Measurements from ENCODE around the gene KRTAP5-5. TPM values are rescaled to one million over a fixed set of nuclear protein-coding genes. Genes with fewer than 3 reads are reported as not detected.
A peak's percentile ranks its signal among the peaks of the same experiment; 100 is the strongest.
"Not testable (repeated sequence)": the region's sequence is repeated elsewhere in the genome, so short reads cannot be mapped to it uniquely, and the experiment has no call there.

Gene KRTAP5-5, protein sequence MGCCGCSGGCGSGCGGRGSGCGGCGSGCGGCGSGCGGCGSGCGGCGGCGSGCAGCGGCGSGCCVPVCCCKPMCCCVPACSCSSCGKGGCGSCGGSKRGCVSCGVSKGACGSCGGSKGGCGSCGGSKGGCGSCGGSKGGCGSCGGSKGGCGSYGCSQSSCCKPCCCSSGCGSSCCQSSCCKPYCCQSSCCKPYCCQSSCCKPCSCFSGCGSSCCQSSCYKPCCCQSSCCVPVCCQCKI
- total RNA-seq (2022) (not detected in 2 replicates), Bru-seq, nascent RNA (not detected), BruChase-seq, experiment 1, labeled RNA remaining after a 2-hour chase (not detected), BruChase-seq, experiment 2, labeled RNA remaining after a 6-hour chase (percentile 21 among the genes with signal in this experiment)
- long read RNA-seq = 0 reads

- DNase-seq = no peak
- no TSS peak for BruUV-seq (replicated peaks)
- no peaks in the 10 kb centered on the region for H3K4me1 ChIP-seq
- peaks cover 25% of the 10 kb centered on the region for H3K27me3 Mint-ChIP-seq (ENCODE audit: insufficient read depth, unreplicated experiment)
- TF ChIP-seq CTCF (IDR thresholded peaks at IDR 0.05; ENCODE audit: insufficient read depth in 1 of 2, low read depth in 1 of 2, low read length in 1 of 2, severe bottlenecking in 1 of 2, unreplicated experiment in 1 of 2) = no peak
- POLR2A ChIA-PET = no interaction called here
- H3K9me3 ChIP-seq = no peaks in the 10 kb centered on the region
- H3K4me3 Mint-ChIP-seq (ENCODE audit: unreplicated experiment) = no peak within 1 kb of the TSS
- H3K4me3 ChIP-seq (ENCODE audit: low read depth, low read length) = no peak within 1 kb of the TSS
- H3K27ac Mint-ChIP-seq (ENCODE audit: unreplicated experiment) = no peak within 1 kb of the TSS
- H3K27me3 ChIP-seq (replicated peaks; ENCODE audit: control insufficient read depth, insufficient read depth, low read length) = peaks cover 1% of the 10 kb centered on the region; the same call in 1 of the 2 replicates
- H3K9me3 Mint-ChIP-seq (ENCODE audit: unreplicated experiment) = no peaks in the 10 kb centered on the region
- H3K36me3 ChIP-seq (ENCODE audit: control insufficient read depth, insufficient read depth, low read length) = no peaks in the 10 kb centered on the region
- CTCF ChIA-PET = interaction anchor here (1.1 to 1.6 kb wide), 2 partner anchors 11 to 24 kb away, joined by 4 to 8 read pairs; no protein-coding TSS in a partner anchor
- no peaks in the 10 kb centered on the region for H3K36me3 Mint-ChIP-seq (ENCODE audit: insufficient read depth, unreplicated experiment)
- H3K4me1 Mint-ChIP-seq (ENCODE audit: low read depth, unreplicated experiment) = no peaks in the 10 kb centered on the region
- intact Hi-C loops (cut with micrococcal nuclease; ENCODE audit: unreplicated experiment) = loop anchor here (2.0 kb wide), 1 partner anchor 35 kb away; no protein-coding TSS in a partner anchor
Observed at GRCh38 chr11:1629326-1630185, at the start of gene KRTAP5-5. Gene KRTAP5-5 (plus strand): TSS chr11:1629775. CDS start chr11:1629841, 66 bp downstream.

- TF ChIP-seq CTCF (IDR thresholded peaks at IDR 0.05; ENCODE audit: insufficient read depth in 1 of 2, low read depth in 1 of 2, low read length in 1 of 2, severe bottlenecking in 1 of 2, unreplicated experiment in 1 of 2) = no peak
- H3K27me3 ChIP-seq (replicated peaks; ENCODE audit: control insufficient read depth, insufficient read depth, low read length) = no peaks in the 10 kb centered on the region
- no peaks in the 10 kb centered on the region for H3K36me3 Mint-ChIP-seq (ENCODE audit: insufficient read depth, unreplicated experiment)
- no peaks in the 10 kb centered on the region for H3K4me1 Mint-ChIP-seq (ENCODE audit: low read depth, unreplicated experiment)
- no peak overlapping the region for H3K4me3 Mint-ChIP-seq (ENCODE audit: unreplicated experiment)
- no peaks in the 10 kb centered on the region for H3K27me3 Mint-ChIP-seq (ENCODE audit: insufficient read depth, unreplicated experiment)
- H3K27ac Mint-ChIP-seq (ENCODE audit: unreplicated experiment) = no peak overlapping the region
- no TSS peak for BruUV-seq (replicated peaks)
- intact Hi-C loops (cut with micrococcal nuclease; ENCODE audit: unreplicated experiment) = no loop called here
- H3K4me1 ChIP-seq = no peaks in the 10 kb centered on the region
- no peak overlapping the region for H3K4me3 ChIP-seq (ENCODE audit: low read depth, low read length)
- H3K36me3 ChIP-seq (ENCODE audit: control insufficient read depth, insufficient read depth, low read length) = no peaks in the 10 kb centered on the region
- ChIA-PET POLR2A (no interaction called here), CTCF (no interaction called here)
- H3K9me3 ChIP-seq = peaks cover 7% of the 10 kb centered on the region; the same call in 1 of the 2 replicates
- DNase-seq = no peak
- H3K9me3 Mint-ChIP-seq (ENCODE audit: unreplicated experiment) = peaks cover 17% of the 10 kb centered on the region
Observed at GRCh38 chr11:1581976-1582375, 47.6 kb upstream of the KRTAP5-5 start.

DNA sequence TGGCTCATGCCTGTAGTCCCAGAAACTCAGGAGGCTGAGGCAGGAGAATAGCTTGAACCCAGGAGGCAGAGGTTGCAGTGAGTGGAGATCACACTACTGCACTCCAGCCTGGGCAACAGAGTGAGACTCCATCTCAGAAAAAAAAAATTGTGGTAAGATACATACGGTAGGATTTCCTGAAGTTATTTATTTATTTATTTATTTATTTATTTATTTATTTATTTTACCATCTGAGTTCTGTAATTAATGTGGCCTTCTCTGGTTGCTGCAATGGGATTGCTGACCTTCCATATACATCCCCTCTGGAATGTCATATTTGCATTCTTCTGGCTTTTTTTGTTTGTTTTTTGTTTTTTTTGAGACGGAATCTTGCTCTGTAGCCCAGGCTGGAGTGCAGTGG is 46.7 kb upstream of the KRTAP5-5 start:
- H3K36me3 Mint-ChIP-seq (ENCODE audit: insufficient read depth, unreplicated experiment); H3K27me3 Mint-ChIP-seq (ENCODE audit: insufficient read depth, unreplicated experiment); H3K36me3 ChIP-seq (ENCODE audit: control insufficient read depth, insufficient read depth, low read length); CTCF ChIA-PET; H3K4me3 Mint-ChIP-seq (ENCODE audit: unreplicated experiment); BruUV-seq (replicated peaks); H3K27me3 ChIP-seq (replicated peaks; ENCODE audit: control insufficient read depth, insufficient read depth, low read length); H3K4me1 Mint-ChIP-seq (ENCODE audit: low read depth, unreplicated experiment); H3K27ac Mint-ChIP-seq (ENCODE audit: unreplicated experiment); intact Hi-C loops (cut with micrococcal nuclease; ENCODE audit: unreplicated experiment); H3K4me3 ChIP-seq (ENCODE audit: low read depth, low read length); DNase-seq; POLR2A ChIA-PET; H3K9me3 ChIP-seq; H3K4me1 ChIP-seq: not testable (repeated sequence)
- peaks cover 15% of the 10 kb centered on the region for H3K9me3 Mint-ChIP-seq (ENCODE audit: unreplicated experiment)

DNA sequence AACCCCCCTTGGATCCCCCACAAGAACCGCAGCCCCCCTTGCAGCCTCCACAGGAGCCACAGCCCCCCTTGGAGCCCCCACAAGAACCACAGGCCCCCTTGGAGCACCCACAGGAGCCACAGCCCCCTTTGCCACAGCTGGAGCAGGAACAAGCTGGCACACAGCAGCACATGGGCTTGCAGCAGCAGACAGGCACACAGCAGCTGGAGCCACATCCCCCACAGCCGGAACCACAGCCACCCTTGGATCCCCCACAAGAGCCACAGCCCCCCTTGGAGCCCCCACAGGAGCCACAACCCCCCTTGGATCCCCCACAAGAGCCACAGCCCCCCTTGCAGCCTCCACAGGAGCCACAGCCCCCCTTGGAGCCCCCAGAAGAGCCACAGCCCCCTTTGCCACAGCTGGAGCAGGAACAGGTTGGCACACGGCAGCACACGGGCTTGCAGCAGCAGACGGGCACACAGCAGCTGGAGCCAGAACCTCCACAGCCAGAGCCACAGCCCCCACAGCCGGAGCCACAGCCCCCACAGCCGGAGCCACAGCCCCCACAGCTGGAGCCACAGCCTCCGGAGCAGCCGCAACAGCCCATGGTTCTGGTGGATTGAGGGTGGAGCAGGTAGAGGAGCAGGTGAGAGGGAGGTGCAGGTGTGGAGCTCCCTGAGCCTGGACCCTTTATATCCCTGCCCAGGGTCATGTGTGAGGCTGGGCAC is 44.8 kb upstream of the KRTAP5-5 start, which contains the start of gene KRTAP5-1:
Gene KRTAP5-1, minus strand, starts transcription at position 623 of the 710 bp plus-strand sequence. Its CDS starts 34 bp downstream, at position 589.
- H3K4me3 Mint-ChIP-seq (ENCODE audit: unreplicated experiment); POLR2A ChIA-PET; H3K4me1 ChIP-seq; H3K27ac Mint-ChIP-seq (ENCODE audit: unreplicated experiment); H3K9me3 ChIP-seq; H3K36me3 Mint-ChIP-seq (ENCODE audit: insufficient read depth, unreplicated experiment); BruUV-seq (replicated peaks); H3K4me3 ChIP-seq (ENCODE audit: low read depth, low read length); H3K27me3 Mint-ChIP-seq (ENCODE audit: insufficient read depth, unreplicated experiment); DNase-seq; H3K4me1 Mint-ChIP-seq (ENCODE audit: low read depth, unreplicated experiment); H3K27me3 ChIP-seq (replicated peaks; ENCODE audit: control insufficient read depth, insufficient read depth, low read length); H3K9me3 Mint-ChIP-seq (ENCODE audit: unreplicated experiment); intact Hi-C loops (cut with micrococcal nuclease; ENCODE audit: unreplicated experiment); H3K36me3 ChIP-seq (ENCODE audit: control insufficient read depth, insufficient read depth, low read length): not testable (repeated sequence)
- CTCF ChIA-PET = interaction anchor here (0.6 kb wide), 1 partner anchor 171 kb away, joined by 3 read pairs; no protein-coding TSS in a partner anchor
